A549 (cell line): ENCODE measurements around the gene RNF213. TPM values are rescaled to one million over a fixed set of nuclear protein-coding genes. Genes with fewer than 3 reads are reported as not detected.

Source experiments
- ATAC-seq, 2 experiments: fragments of 200-7000 bp in 1 of 2; fragments of >200 bp in 1 of 2; cut with Nextera tagmentation in 1 of 2; cut with Tn5 transposase in 1 of 2; 3 replicates each; pipeline versions ENCODE4 v1.8.0 to v1.9.1; 2018 to 2020; ENCODE audit warnings: mild to moderate bottlenecking in 1 of 2, moderate library complexity in 1 of 2
- CTCF ChIA-PET: fragments of 300-600 bp; sonication (Branson Sonifier 250); formaldehyde crosslinking; extraction: SDS; loops from one replicate; lab custom pipeline; 2021; ENCODE audit warnings: antibody characterized with exemption, inconsistent platforms; lab: Yijun Ruan, JAX
- POLR2A ChIA-PET: fragments of 350-600 bp; formaldehyde crosslinking; extraction: SDS; loops from one replicate; lab custom pipeline; 2021; ENCODE audit warnings: antibody characterized with exemption, inconsistent platforms; lab: Yijun Ruan, JAX
- DNase-seq, 2 experiments: peaks; one replicate each; pipeline versions ENCODE4 v3.0.0 to v3.0.0-alpha.2; 2011 to 2016; ENCODE audit warnings: low read depth in 1 of 2, low spot score in 1 of 2
- FAIRE-seq: peaks from 2 replicates; lab custom pipeline; 2011; peaks lifted over from hg19 to GRCh38; lab: Jason Lieb, UNC
- H3K27ac ChIP-seq, 2 experiments: fragments of >200 bp; sonication (Bioruptor Twin); formaldehyde crosslinking; 3 replicates each; pipeline ENCODE4 v1.5.1; 2016 to 2017
- H3K4me1 ChIP-seq: fragments of >200 bp; sonication (Bioruptor Twin); formaldehyde crosslinking; 3 replicates; pipeline ENCODE4 v1.6.1; 2016
- H3K4me2 ChIP-seq: fragments of >200 bp; sonication (Bioruptor Twin); formaldehyde crosslinking; 3 replicates; pipeline ENCODE4 v1.6.1; 2016
- H3K4me3 ChIP-seq: fragments of >200 bp; sonication (Bioruptor Twin); formaldehyde crosslinking; 3 replicates; pipeline ENCODE4 v1.5.1; 2016
- H3K9me3 ChIP-seq: fragments of >200 bp; sonication (Bioruptor Twin); formaldehyde crosslinking; 3 replicates; pipeline ENCODE4 v1.6.1; 2016
- CBX2 ChIP-seq: fragments of 200-600 bp; sonication (generic); IDR thresholded peaks from 2 replicates; pipeline ENCODE4 v1.6.1; 2016; ENCODE audit warnings: low read depth, mild to moderate bottlenecking, borderline replicate concordance
- CBX8 ChIP-seq: fragments of 200-600 bp; sonication (generic); IDR thresholded peaks from 2 replicates; pipeline ENCODE4 v1.6.1; 2016
- GATA3 ChIP-seq: IDR thresholded peaks from 2 replicates; pipeline ENCODE4 v1.6.1; 2012; ENCODE audit warnings: borderline replicate concordance
- HOXB13 ChIP-seq: fragments of 250-450 bp; sonication (Bioruptor Pico); IDR thresholded peaks from 2 replicates; pipeline ENCODE4 v1.5.0; 2020; ENCODE audit warnings: low read depth, mild to moderate bottlenecking, moderate library complexity
- MAFK ChIP-seq: fragments of 450-650 bp; IDR thresholded peaks from 2 replicates; pipeline ENCODE4 v1.6.1; 2014; ENCODE audit not compliant: partially characterized antibody
- NFE2L2 ChIP-seq: fragments of 150-350 bp; conservative IDR thresholded peaks from 2 replicates; pipeline ENCODE4 v1.6.1; 2014; ENCODE audit warnings: low read length
- NPAS2 ChIP-seq: fragments of 250-450 bp; sonication (Bioruptor Pico); IDR thresholded peaks from 2 replicates; pipeline ENCODE4 v1.8.0; 2022; ENCODE audit warnings: mild to moderate bottlenecking, moderate library complexity, borderline replicate concordance
- POLR2AphosphoS2 ChIP-seq: conservative IDR thresholded peaks from 2 replicates; pipeline ENCODE4 v1.6.1; 2012; ENCODE audit warnings: low read length, improper control_type of control experiment, inconsistent platforms
- SREBF2 ChIP-seq: fragments of 450-650 bp; IDR thresholded peaks from 2 replicates; pipeline ENCODE4 v1.6.1; 2014; ENCODE audit warnings: mild to moderate bottlenecking, moderate library complexity
- TP53 ChIP-seq: fragments of 250-450 bp; sonication (Bioruptor Pico); IDR thresholded peaks from 2 replicates; pipeline ENCODE4 v1.5.0; 2021; ENCODE audit warnings: mild to moderate bottlenecking, moderate library complexity
- WGBS: methylation state at CpG from one replicate; pipeline ENCODE4 v1.1.6; 2017; ENCODE audit errors: missing lambda C conversion rate; 5-methylcytosine and 5-hydroxymethylcytosine counted together
- polyA plus RNA-seq, 4 experiments: library from polyadenylated mRNA; depleted of rRNA in 3 of 4; stranded (reverse); fragments of >200 nt; fragmentation: RNase III in 1 of 4; extraction: RNeasy Plus Mini Kit Qiagen cat#74134 plus additional on column Dnase treatment in 1 of 4; gene quantifications; 2 replicates in 3 of 4; 3 replicates in 1 of 4; pipeline ENCODE4 v1.2.3, GENCODE V29; 2011 to 2017
- TF ChIP-seq, protein P1 (sequence below): IDR thresholded peaks from 2 replicates; pipeline ENCODE4 v1.6.1; 2012
- TF ChIP-seq, protein P2 (sequence below): fragments of 450-650 bp; IDR thresholded peaks from 2 replicates; pipeline ENCODE4 v1.6.1; 2014; ENCODE audit warnings: antibody characterized with exemption
- TF ChIP-seq, protein P3 (sequence below): fragments of 200-600 bp; sonication (generic); IDR thresholded peaks from 2 replicates; pipeline ENCODE4 v1.6.1; 2016; ENCODE audit warnings: antibody characterized with exemption, mild to moderate bottlenecking, moderate library complexity
- TF ChIP-seq, protein P4 (sequence below): IDR thresholded peaks from 2 replicates; pipeline ENCODE4 v1.6.1; 2012
- TF ChIP-seq, protein P5 (sequence below): fragments of >200 bp; sonication (Bioruptor Twin); formaldehyde crosslinking; IDR thresholded peaks from 3 replicates; pipeline ENCODE4 v1.5.1; 2016

RNF213 gene
- polyA plus RNA-seq, 2 of the 4 experiments (the other 2 are of a cell fraction), result 59.1 to 127 TPM

DNA sequence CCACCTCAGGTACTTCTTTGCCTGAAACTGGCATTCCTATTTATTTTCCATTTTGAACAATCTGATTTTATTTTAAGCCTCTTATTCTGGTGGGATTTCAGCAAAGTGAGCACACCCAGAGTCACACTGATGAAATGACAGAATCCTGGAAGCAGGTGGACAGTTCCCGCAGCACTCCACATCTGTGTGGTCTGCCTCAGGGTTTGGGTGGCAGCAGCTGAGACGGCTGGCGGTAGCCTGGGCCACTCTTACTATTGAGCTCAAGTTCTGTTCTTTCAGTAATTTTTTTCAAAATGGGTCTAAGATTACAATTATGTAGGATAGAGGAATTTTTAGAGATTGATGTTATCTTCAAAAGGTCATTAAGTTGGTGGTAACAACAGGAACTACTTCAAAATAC, 121.8 kb downstream of the RNF213 start (continued):
- TF ChIP-seq, protein P1, sequence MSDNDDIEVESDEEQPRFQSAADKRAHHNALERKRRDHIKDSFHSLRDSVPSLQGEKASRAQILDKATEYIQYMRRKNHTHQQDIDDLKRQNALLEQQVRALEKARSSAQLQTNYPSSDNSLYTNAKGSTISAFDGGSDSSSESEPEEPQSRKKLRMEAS, result no peak

DNA sequence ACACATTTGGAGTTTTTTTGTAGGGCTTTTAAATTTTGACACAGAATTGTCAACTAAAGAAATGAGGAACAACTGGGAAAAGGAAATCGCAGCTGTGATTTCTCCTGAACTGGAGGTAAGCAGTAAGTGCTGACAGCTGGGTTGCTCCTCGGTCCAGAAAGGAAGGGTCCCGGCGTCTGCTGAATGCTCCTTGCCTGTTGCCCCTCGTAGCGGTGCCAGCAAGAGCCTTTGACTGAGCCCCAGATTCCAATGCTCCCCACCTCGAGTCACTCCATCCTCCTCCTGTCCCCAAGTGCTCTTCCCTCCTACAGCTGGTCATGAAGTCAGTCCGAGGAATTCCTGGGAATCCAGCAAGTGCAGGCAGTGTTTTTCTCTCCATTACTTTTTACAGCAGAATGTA, 122.3 kb downstream of the RNF213 start:
- H3K9me3 ChIP-seq, result no peaks in the 10 kb centered on the region
- TF ChIP-seq HOXB13 (CRISPR knock-in tag) (no peak), POLR2AphosphoS2 (no peak), MAFK (no peak), GATA3 (no peak), CBX8 (no peak)
- TF ChIP-seq, protein P2, sequence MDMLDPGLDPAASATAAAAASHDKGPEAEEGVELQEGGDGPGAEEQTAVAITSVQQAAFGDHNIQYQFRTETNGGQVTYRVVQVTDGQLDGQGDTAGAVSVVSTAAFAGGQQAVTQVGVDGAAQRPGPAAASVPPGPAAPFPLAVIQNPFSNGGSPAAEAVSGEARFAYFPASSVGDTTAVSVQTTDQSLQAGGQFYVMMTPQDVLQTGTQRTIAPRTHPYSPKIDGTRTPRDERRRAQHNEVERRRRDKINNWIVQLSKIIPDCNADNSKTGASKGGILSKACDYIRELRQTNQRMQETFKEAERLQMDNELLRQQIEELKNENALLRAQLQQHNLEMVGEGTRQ, result no peak
- TF ChIP-seq, protein P3, sequence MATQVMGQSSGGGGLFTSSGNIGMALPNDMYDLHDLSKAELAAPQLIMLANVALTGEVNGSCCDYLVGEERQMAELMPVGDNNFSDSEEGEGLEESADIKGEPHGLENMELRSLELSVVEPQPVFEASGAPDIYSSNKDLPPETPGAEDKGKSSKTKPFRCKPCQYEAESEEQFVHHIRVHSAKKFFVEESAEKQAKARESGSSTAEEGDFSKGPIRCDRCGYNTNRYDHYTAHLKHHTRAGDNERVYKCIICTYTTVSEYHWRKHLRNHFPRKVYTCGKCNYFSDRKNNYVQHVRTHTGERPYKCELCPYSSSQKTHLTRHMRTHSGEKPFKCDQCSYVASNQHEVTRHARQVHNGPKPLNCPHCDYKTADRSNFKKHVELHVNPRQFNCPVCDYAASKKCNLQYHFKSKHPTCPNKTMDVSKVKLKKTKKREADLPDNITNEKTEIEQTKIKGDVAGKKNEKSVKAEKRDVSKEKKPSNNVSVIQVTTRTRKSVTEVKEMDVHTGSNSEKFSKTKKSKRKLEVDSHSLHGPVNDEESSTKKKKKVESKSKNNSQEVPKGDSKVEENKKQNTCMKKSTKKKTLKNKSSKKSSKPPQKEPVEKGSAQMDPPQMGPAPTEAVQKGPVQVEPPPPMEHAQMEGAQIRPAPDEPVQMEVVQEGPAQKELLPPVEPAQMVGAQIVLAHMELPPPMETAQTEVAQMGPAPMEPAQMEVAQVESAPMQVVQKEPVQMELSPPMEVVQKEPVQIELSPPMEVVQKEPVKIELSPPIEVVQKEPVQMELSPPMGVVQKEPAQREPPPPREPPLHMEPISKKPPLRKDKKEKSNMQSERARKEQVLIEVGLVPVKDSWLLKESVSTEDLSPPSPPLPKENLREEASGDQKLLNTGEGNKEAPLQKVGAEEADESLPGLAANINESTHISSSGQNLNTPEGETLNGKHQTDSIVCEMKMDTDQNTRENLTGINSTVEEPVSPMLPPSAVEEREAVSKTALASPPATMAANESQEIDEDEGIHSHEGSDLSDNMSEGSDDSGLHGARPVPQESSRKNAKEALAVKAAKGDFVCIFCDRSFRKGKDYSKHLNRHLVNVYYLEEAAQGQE, result no peak
- TF ChIP-seq, protein P4, sequence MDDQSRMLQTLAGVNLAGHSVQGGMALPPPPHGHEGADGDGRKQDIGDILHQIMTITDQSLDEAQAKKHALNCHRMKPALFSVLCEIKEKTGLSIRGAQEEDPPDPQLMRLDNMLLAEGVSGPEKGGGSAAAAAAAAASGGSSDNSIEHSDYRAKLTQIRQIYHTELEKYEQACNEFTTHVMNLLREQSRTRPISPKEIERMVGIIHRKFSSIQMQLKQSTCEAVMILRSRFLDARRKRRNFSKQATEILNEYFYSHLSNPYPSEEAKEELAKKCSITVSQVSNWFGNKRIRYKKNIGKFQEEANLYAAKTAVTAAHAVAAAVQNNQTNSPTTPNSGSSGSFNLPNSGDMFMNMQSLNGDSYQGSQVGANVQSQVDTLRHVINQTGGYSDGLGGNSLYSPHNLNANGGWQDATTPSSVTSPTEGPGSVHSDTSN, result no peak
- TF ChIP-seq, protein P5, sequence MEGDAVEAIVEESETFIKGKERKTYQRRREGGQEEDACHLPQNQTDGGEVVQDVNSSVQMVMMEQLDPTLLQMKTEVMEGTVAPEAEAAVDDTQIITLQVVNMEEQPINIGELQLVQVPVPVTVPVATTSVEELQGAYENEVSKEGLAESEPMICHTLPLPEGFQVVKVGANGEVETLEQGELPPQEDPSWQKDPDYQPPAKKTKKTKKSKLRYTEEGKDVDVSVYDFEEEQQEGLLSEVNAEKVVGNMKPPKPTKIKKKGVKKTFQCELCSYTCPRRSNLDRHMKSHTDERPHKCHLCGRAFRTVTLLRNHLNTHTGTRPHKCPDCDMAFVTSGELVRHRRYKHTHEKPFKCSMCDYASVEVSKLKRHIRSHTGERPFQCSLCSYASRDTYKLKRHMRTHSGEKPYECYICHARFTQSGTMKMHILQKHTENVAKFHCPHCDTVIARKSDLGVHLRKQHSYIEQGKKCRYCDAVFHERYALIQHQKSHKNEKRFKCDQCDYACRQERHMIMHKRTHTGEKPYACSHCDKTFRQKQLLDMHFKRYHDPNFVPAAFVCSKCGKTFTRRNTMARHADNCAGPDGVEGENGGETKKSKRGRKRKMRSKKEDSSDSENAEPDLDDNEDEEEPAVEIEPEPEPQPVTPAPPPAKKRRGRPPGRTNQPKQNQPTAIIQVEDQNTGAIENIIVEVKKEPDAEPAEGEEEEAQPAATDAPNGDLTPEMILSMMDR, result no peak
- FAIRE-seq, result no peak
- no peak overlapping the region for H3K4me3 ChIP-seq
- ChIA-PET POLR2A (no interaction called here), CTCF (interaction anchor here (1.9 to 2.0 kb wide), 2 partner anchors 9 to 14 kb away, joined by 5 read pairs; no protein-coding TSS in a partner anchor)
- H3K4me2 ChIP-seq, result no peak overlapping the region
- WGBS, result 92% methylated on average over 8 of the region's 8 CpGs
- no peak overlapping the region for H3K27ac ChIP-seq
- DNase-seq, result no peak
- H3K4me1 ChIP-seq, result no peaks in the 10 kb centered on the region
- no peak for ATAC-seq

DNA sequence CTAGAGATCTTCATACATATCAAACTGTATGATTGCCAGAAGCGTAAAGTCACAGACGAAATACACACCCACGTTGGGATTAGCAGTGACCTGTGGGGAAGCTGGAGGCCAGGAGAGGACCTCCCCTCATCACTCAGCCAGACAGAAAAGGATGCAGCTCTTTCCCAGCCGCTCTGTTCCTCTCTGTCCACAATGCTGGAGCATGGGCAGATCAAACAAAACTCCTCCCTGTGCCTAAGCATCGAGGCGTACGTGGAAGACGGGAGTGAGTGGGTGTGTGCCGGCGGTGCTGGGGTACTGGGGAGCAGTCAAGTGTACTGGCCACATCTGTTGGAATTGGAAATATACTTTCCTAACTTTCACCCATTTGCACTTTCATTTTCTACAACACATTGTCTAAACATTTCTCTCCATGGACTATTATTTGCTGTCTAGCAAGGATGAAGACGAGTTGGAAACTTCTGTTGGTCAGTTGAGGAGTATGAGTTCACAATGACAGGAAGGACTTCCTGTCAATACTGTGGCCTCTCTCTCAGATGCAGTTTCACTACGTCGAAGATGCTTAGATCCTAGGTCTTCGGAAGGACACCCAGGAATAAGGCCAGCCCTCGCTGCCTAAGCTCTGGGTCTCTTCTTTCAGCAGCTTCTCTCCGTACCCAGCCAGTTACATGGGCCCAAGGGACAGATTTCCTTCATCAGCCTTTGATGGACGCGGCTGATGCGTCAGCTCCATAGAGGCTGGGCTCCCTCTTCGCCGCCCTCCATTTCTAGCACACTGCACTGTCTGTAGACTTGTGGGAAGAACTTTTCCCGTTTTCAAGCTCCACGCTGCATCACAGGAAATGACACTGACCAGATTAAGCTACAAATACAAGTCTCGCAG, 123.7 kb downstream of the RNF213 start:
- ChIA-PET POLR2A (interaction anchor here (1.2 kb wide), 1 partner anchor 9 kb away, joined by 3 read pairs; no protein-coding TSS in a partner anchor), CTCF (interaction anchor here (0.6 to 1.5 kb wide), 5 partner anchors 11 to 597 kb away, joined by 3 read pairs; partner anchors contain the start of gene GAA)
- Histone ChIP-seq H3K4me3 (no peak overlapping the region), H3K4me2 (no peak overlapping the region), H3K9me3 (no peaks in the 10 kb centered on the region), H3K27ac (no peak overlapping the region), H3K4me1 (no peaks in the 10 kb centered on the region)
- FAIRE-seq (no peak), DNase-seq (no peak), ATAC-seq (no peak)
- 94% methylated on average over 24 of the region's 24 CpGs for WGBS
- TF ChIP-seq SREBF2 (no peak), CBX2 (no peak), NFE2L2 (no peak), TP53 (CRISPR knock-in tag) (no peak), NPAS2 (CRISPR knock-in tag) (no peak)
